GM04504 (cell line): ENCODE results near the gene HLA-DRB5.
"Not testable (repeated sequence)": the region's sequence is repeated elsewhere in the genome, so short reads cannot be mapped to it uniquely, and the experiment has no call there.

Source experiments
- DNase-seq: peaks from one replicate; pipeline ENCODE4 v3.0.0-alpha.2; 2012; ENCODE audit warnings: low read depth

HLA-DRB5 gene

GRCh38 chr6:32529697-32530430, at the start of gene HLA-DRB5:
Gene HLA-DRB5 (minus strand): TSS chr6:32530287. CDS start chr6:32530224, 63 bp downstream.
- no peak for DNase-seq

GRCh38 chr6:32578962-32579361, 48.9 kb upstream of the HLA-DRB5 start:
- no peak for DNase-seq

GRCh38 chr6:32577493-32577892, 47.4 kb upstream of the HLA-DRB5 start:
- DNase-seq: not testable (repeated sequence)

GRCh38 chr6:32576250-32576649, 46.2 kb upstream of the HLA-DRB5 start:
- DNase-seq: no peak

GRCh38 chr6:32570363-32570905, 40.3 kb upstream of the HLA-DRB5 start:
- DNase-seq: no peak

- DNase-seq: no peak
Observed at GRCh38 chr6:32568561-32568960, 38.5 kb upstream of the HLA-DRB5 start.

GRCh38 chr6:32566957-32567356, 36.9 kb upstream of the HLA-DRB5 start:
- DNase-seq: no peak

- no peak for DNase-seq
Observed at GRCh38 chr6:32565511-32565910, 35.4 kb upstream of the HLA-DRB5 start.

GRCh38 chr6:32562940-32563339, 32.9 kb upstream of the HLA-DRB5 start:
- DNase-seq: no peak

GRCh38 chr6:32559747-32560146, 29.7 kb upstream of the HLA-DRB5 start:
- no peak for DNase-seq

- DNase-seq: no peak
Observed at GRCh38 chr6:32558426-32559057, 28.5 kb upstream of the HLA-DRB5 start.

- no peak for DNase-seq
Observed at GRCh38 chr6:32554116-32554965, 24.3 kb upstream of the HLA-DRB5 start.

- DNase-seq: no peak
Observed at GRCh38 chr6:32553037-32553742, 23.1 kb upstream of the HLA-DRB5 start.

- DNase-seq: no peak
Observed at GRCh38 chr6:32551410-32551809, 21.3 kb upstream of the HLA-DRB5 start.

- no peak for DNase-seq
Observed at GRCh38 chr6:32539839-32540238, 9.8 kb upstream of the HLA-DRB5 start.

GRCh38 chr6:32530431-32530793, 325 bp upstream of the HLA-DRB5 start:
- not testable (repeated sequence) for DNase-seq

- no peak for DNase-seq
Observed at GRCh38 chr6:32522302-32523047, 7.6 kb downstream of the HLA-DRB5 start.

GRCh38 chr6:32519910-32520258, 10.2 kb downstream of the HLA-DRB5 start:
- DNase-seq: no peak

- no peak for DNase-seq
Observed at GRCh38 chr6:32519118-32519909, 10.8 kb downstream of the HLA-DRB5 start.

GRCh38 chr6:32517654-32518445, 12.2 kb downstream of the HLA-DRB5 start:
- DNase-seq: no peak
